Measurements from ENCODE around the gene ANKRD16. TPM values are rescaled to one million over a fixed set of nuclear protein-coding genes. Genes with fewer than 3 reads are reported as not detected.
A peak's percentile ranks its signal among the peaks of the same experiment; 100 is the strongest.

Gene ANKRD16
- total RNA-seq, 1 experiment from 2014 or later, result 6.9 TPM

- H3K9me3 ChIP-seq (ENCODE audit: control insufficient read depth, insufficient read depth, low read depth, low read length), result no peaks in the 10 kb centered on the region
- no peak for TF ChIP-seq SIN3A (IDR thresholded peaks at IDR 0.05; ENCODE audit: borderline replicate concordance, insufficient read depth, low read depth, low read length)
- TF ChIP-seq, protein P1, sequence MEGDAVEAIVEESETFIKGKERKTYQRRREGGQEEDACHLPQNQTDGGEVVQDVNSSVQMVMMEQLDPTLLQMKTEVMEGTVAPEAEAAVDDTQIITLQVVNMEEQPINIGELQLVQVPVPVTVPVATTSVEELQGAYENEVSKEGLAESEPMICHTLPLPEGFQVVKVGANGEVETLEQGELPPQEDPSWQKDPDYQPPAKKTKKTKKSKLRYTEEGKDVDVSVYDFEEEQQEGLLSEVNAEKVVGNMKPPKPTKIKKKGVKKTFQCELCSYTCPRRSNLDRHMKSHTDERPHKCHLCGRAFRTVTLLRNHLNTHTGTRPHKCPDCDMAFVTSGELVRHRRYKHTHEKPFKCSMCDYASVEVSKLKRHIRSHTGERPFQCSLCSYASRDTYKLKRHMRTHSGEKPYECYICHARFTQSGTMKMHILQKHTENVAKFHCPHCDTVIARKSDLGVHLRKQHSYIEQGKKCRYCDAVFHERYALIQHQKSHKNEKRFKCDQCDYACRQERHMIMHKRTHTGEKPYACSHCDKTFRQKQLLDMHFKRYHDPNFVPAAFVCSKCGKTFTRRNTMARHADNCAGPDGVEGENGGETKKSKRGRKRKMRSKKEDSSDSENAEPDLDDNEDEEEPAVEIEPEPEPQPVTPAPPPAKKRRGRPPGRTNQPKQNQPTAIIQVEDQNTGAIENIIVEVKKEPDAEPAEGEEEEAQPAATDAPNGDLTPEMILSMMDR (IDR thresholded peaks at IDR 0.05), result no peak
- no peak for TF ChIP-seq TCF7L2 (IDR thresholded peaks at IDR 0.05; ENCODE audit: low read depth, low read length)
- TF ChIP-seq, protein P2, sequence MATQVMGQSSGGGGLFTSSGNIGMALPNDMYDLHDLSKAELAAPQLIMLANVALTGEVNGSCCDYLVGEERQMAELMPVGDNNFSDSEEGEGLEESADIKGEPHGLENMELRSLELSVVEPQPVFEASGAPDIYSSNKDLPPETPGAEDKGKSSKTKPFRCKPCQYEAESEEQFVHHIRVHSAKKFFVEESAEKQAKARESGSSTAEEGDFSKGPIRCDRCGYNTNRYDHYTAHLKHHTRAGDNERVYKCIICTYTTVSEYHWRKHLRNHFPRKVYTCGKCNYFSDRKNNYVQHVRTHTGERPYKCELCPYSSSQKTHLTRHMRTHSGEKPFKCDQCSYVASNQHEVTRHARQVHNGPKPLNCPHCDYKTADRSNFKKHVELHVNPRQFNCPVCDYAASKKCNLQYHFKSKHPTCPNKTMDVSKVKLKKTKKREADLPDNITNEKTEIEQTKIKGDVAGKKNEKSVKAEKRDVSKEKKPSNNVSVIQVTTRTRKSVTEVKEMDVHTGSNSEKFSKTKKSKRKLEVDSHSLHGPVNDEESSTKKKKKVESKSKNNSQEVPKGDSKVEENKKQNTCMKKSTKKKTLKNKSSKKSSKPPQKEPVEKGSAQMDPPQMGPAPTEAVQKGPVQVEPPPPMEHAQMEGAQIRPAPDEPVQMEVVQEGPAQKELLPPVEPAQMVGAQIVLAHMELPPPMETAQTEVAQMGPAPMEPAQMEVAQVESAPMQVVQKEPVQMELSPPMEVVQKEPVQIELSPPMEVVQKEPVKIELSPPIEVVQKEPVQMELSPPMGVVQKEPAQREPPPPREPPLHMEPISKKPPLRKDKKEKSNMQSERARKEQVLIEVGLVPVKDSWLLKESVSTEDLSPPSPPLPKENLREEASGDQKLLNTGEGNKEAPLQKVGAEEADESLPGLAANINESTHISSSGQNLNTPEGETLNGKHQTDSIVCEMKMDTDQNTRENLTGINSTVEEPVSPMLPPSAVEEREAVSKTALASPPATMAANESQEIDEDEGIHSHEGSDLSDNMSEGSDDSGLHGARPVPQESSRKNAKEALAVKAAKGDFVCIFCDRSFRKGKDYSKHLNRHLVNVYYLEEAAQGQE (IDR thresholded peaks at IDR 0.05; ENCODE audit: insufficient read depth in 1 of 2, low read depth in 2 of 2, low read length in 1 of 2), result no peak
- no peak for TF ChIP-seq POLR2AphosphoS5 (IDR thresholded peaks at IDR 0.05; ENCODE audit: low read depth, low read length)
- intact Hi-C loops (cut with micrococcal nuclease; ENCODE audit: unreplicated experiment), result no loop called here
- H3K4me3 ChIP-seq (ENCODE audit: low read depth in 2 of 2, low read length in 2 of 2), result peak overlapping the region; percentile 66 to 77
- ChIA-PET POLR2A (no interaction called here), CTCF (no interaction called here)
- H3K4me1 ChIP-seq (ENCODE audit: control insufficient read depth, insufficient read depth, low read length), result peaks cover 3% of the 10 kb centered on the region; the same call in 1 of the 2 replicates
- H3K27ac ChIP-seq (ENCODE audit: low read length), result peak overlapping the region; percentile 62
- H3K27me3 ChIP-seq (ENCODE audit: control insufficient read depth, insufficient read depth, low read length), result no peaks in the 10 kb centered on the region
- in situ Hi-C loops (cut with HindIII; ENCODE audit: low pct_unique_long_range_greater_than_20kb, low sequenced_read_pairs), result no loop called here
- no TSS peak for BruUV-seq (replicated peaks)
- H3K36me3 ChIP-seq (ENCODE audit: control insufficient read depth, insufficient read depth, low read length), result peaks cover 4% of the 10 kb centered on the region
- ATAC-seq (no peak; the same call in 1 of the 2 replicates), DNase-seq (ENCODE audit: low read depth, low spot score) (no peak)
Observed at GRCh38 chr10:5890452-5890915, 791 bp upstream of the ANKRD16 start.

- Histone ChIP-seq H3K4me3 (ENCODE audit: low read depth in 2 of 2, low read length in 2 of 2) (peak overlapping the region; percentile 66 to 72), H3K27me3 (ENCODE audit: control insufficient read depth, insufficient read depth, low read length) (no peaks in the 10 kb centered on the region), H3K27ac (ENCODE audit: low read length) (peak overlapping the region; percentile 69; the same call in 1 of the 2 replicates), H3K36me3 (ENCODE audit: control insufficient read depth, insufficient read depth, low read length) (peaks cover 4% of the 10 kb centered on the region), H3K4me1 (ENCODE audit: control insufficient read depth, insufficient read depth, low read length) (peaks cover 3% of the 10 kb centered on the region; the same call in 1 of the 2 replicates), H3K9me3 (ENCODE audit: control insufficient read depth, insufficient read depth, low read depth, low read length) (no peaks in the 10 kb centered on the region)
- BruUV-seq (replicated peaks), result no TSS peak
- in situ Hi-C loops (cut with HindIII; ENCODE audit: low pct_unique_long_range_greater_than_20kb, low sequenced_read_pairs) (no loop called here), intact Hi-C loops (cut with micrococcal nuclease; ENCODE audit: unreplicated experiment) (no loop called here)
- DNase-seq (ENCODE audit: low read depth, low spot score) (no peak), ATAC-seq (peak; percentile 63)
- ChIA-PET CTCF (no interaction called here), POLR2A (interaction anchor here (0.6 to 0.9 kb wide), 3 partner anchors 10 to 177 kb away, joined by 4 to 6 read pairs (median 6); no protein-coding TSS in a partner anchor)
- TF ChIP-seq TCF7L2 (IDR thresholded peaks at IDR 0.05; ENCODE audit: low read depth, low read length), result no peak
- TF ChIP-seq POLR2AphosphoS5 (IDR thresholded peaks at IDR 0.05; ENCODE audit: low read depth, low read length), result no peak
- TF ChIP-seq, protein P1 (IDR thresholded peaks at IDR 0.05), result no peak
Observed at GRCh38 chr10:5888843-5889623, 660 bp downstream of the ANKRD16 start.

All from Panc1 (cell line).